Endothelial cell of hepatic sinusoid (primary cell): Measurements from ENCODE around the gene CDHR5.
"Not testable (repeated sequence)": the region's sequence is repeated elsewhere in the genome, so short reads cannot be mapped to it uniquely, and the experiment has no call there.

Experiments used
- in situ Hi-C: cut with HindIII; loops from 2 replicates; pipeline ENCODE4 v1.10.0; 2017; ENCODE audit warnings: low sequenced_read_pairs

Gene CDHR5

GRCh38 chr11:624705-625635 lies at the start of gene CDHR5:
TSS of gene CDHR5 (minus strand) at chr11:624955. CDS start at chr11:624902, 53 bp downstream.
- in situ Hi-C loops = no loop called here

- in situ Hi-C loops = loop anchor here (25.0 kb wide), 1 partner anchor 88 kb away; no protein-coding TSS in a partner anchor
Observed at GRCh38 chr11:674406-674805, 49.7 kb upstream of the CDHR5 start.

GRCh38 chr11:673866-674265 lies 49.1 kb upstream of the CDHR5 start:
- in situ Hi-C loops = loop anchor here (25.0 kb wide), 1 partner anchor 88 kb away; no protein-coding TSS in a partner anchor

GRCh38 chr11:665704-666281 lies 41.0 kb upstream of the CDHR5 start:
- in situ Hi-C loops = loop anchor here (25.0 kb wide), 1 partner anchor 97 kb away; no protein-coding TSS in a partner anchor

GRCh38 chr11:665062-665703 lies 40.4 kb upstream of the CDHR5 start:
- in situ Hi-C loops = loop anchor here (25.0 kb wide), 1 partner anchor 97 kb away; no protein-coding TSS in a partner anchor

GRCh38 chr11:662689-663274 lies 38.0 kb upstream of the CDHR5 start:
- in situ Hi-C loops = loop anchor here (25.0 kb wide), 1 partner anchor 100 kb away; no protein-coding TSS in a partner anchor

- in situ Hi-C loops = loop anchor here (25.0 kb wide), 1 partner anchor 101 kb away; no protein-coding TSS in a partner anchor
Observed at GRCh38 chr11:660681-661444, 36.1 kb upstream of the CDHR5 start.

- in situ Hi-C loops = loop anchor here (25.0 kb wide), 1 partner anchor 102 kb away; no protein-coding TSS in a partner anchor
Observed at GRCh38 chr11:660281-660680, 35.5 kb upstream of the CDHR5 start.

GRCh38 chr11:659532-660085 lies 34.9 kb upstream of the CDHR5 start:
- in situ Hi-C loops = loop anchor here (25.0 kb wide), 1 partner anchor 103 kb away; no protein-coding TSS in a partner anchor

- in situ Hi-C loops = loop anchor here (25.0 kb wide), 1 partner anchor 105 kb away; no protein-coding TSS in a partner anchor
Observed at GRCh38 chr11:657691-658126, 33.0 kb upstream of the CDHR5 start.

- in situ Hi-C loops = loop anchor here (25.0 kb wide), 1 partner anchor 105 kb away; no protein-coding TSS in a partner anchor
Observed at GRCh38 chr11:656866-657265, 32.1 kb upstream of the CDHR5 start.

- in situ Hi-C loops = loop anchor here (25.0 kb wide), 1 partner anchor 106 kb away; no protein-coding TSS in a partner anchor
Observed at GRCh38 chr11:656426-656825, 31.7 kb upstream of the CDHR5 start.

GRCh38 chr11:655036-655726 lies 30.4 kb upstream of the CDHR5 start:
- in situ Hi-C loops = loop anchor here (25.0 kb wide), 1 partner anchor 107 kb away; no protein-coding TSS in a partner anchor

- in situ Hi-C loops = loop anchor here (25.0 kb wide), 1 partner anchor 108 kb away; no protein-coding TSS in a partner anchor
Observed at GRCh38 chr11:654444-654843, 29.7 kb upstream of the CDHR5 start.

GRCh38 chr11:653837-654236 lies 29.1 kb upstream of the CDHR5 start:
- in situ Hi-C loops = loop anchor here (25.0 kb wide), 1 partner anchor 108 kb away; no protein-coding TSS in a partner anchor

GRCh38 chr11:653136-653535 lies 28.4 kb upstream of the CDHR5 start:
- in situ Hi-C loops = loop anchor here (25.0 kb wide), 1 partner anchor 109 kb away; no protein-coding TSS in a partner anchor

GRCh38 chr11:650482-650881 lies 25.7 kb upstream of the CDHR5 start:
- in situ Hi-C loops = loop anchor here (25.0 kb wide), 1 partner anchor 112 kb away; no protein-coding TSS in a partner anchor

- in situ Hi-C loops = not testable (repeated sequence)
Observed at GRCh38 chr11:647672-648158, 23.0 kb upstream of the CDHR5 start.
